Measurements from ENCODE around the gene C2CD2.

- TF ChIP-seq CTCF (IDR thresholded peaks at IDR 0.05; ENCODE audit: low read depth, low read length, poor library complexity, severe bottlenecking) (no peak), EZH2phosphoT487 (IDR thresholded peaks at IDR 0.05; ENCODE audit: borderline replicate concordance, low read length) (no peak)
Measured at GRCh38 chr21:41940431-41940830, 13.4 kb downstream of the C2CD2 start.
